Panc1 (cell line): ENCODE data around the gene NANS.

ENCODE experiments used
- CTCF ChIP-seq: fragments of 450-650 bp; IDR thresholded peaks from 2 replicates; pipeline ENCODE4 v1.5.1; 2017; ENCODE audit warnings: mild to moderate bottlenecking
- POLR2AphosphoS5 ChIP-seq: IDR thresholded peaks from 2 replicates; pipeline ENCODE4 v1.6.1; 2012; ENCODE audit warnings: mild to moderate bottlenecking, low read depth, low read length, moderate library complexity
- TF ChIP-seq, protein P1 (sequence below), 2 experiments: IDR thresholded peaks; 2 replicates each; pipeline ENCODE4 v1.6.1; 2011 to 2012; ENCODE audit warnings: low read depth in 2 of 2, control low read depth in 1 of 2, low read length in 1 of 2, mild to moderate bottlenecking in 1 of 2, moderate library complexity in 1 of 2; ENCODE audit not compliant: insufficient read depth in 1 of 2

GRCh38 chr9:98056269-98057137 is at the start of gene NANS:
- no peak for TF ChIP-seq CTCF
- TF ChIP-seq, protein P1, sequence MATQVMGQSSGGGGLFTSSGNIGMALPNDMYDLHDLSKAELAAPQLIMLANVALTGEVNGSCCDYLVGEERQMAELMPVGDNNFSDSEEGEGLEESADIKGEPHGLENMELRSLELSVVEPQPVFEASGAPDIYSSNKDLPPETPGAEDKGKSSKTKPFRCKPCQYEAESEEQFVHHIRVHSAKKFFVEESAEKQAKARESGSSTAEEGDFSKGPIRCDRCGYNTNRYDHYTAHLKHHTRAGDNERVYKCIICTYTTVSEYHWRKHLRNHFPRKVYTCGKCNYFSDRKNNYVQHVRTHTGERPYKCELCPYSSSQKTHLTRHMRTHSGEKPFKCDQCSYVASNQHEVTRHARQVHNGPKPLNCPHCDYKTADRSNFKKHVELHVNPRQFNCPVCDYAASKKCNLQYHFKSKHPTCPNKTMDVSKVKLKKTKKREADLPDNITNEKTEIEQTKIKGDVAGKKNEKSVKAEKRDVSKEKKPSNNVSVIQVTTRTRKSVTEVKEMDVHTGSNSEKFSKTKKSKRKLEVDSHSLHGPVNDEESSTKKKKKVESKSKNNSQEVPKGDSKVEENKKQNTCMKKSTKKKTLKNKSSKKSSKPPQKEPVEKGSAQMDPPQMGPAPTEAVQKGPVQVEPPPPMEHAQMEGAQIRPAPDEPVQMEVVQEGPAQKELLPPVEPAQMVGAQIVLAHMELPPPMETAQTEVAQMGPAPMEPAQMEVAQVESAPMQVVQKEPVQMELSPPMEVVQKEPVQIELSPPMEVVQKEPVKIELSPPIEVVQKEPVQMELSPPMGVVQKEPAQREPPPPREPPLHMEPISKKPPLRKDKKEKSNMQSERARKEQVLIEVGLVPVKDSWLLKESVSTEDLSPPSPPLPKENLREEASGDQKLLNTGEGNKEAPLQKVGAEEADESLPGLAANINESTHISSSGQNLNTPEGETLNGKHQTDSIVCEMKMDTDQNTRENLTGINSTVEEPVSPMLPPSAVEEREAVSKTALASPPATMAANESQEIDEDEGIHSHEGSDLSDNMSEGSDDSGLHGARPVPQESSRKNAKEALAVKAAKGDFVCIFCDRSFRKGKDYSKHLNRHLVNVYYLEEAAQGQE (IDR thresholded peaks at IDR 0.05; ENCODE audit: insufficient read depth in 1 of 2, low read depth in 2 of 2, low read length in 1 of 2), result no peak
- peak; percentile 73 for TF ChIP-seq POLR2AphosphoS5
